Parathyroid adenoma (tissue), 2 donors: ENCODE results near the gene AKAP8.
A peak's percentile ranks its signal among the peaks of the same experiment; 100 is the strongest.

Experiments used
- H2AFZ ChIP-seq: fragments of 300-600 bp; sonication (generic); one replicate; pipeline ENCODE4 v1.7.0; 2017; ENCODE audit warnings: antibody characterized with exemption, mild to moderate bottlenecking
- H3K27ac ChIP-seq: fragments of 300-600 bp; sonication (generic); one replicate; pipeline ENCODE4 v1.7.0; 2017
- H3K27me3 ChIP-seq: fragments of 300-600 bp; sonication (generic); one replicate; pipeline ENCODE4 v1.7.0; 2017; ENCODE audit warnings: low read length; ENCODE audit not compliant: control insufficient read depth, insufficient read depth
- H3K36me3 ChIP-seq: fragments of 300-600 bp; sonication (generic); one replicate; pipeline ENCODE4 v1.7.0; 2017; ENCODE audit warnings: low read length; ENCODE audit not compliant: control insufficient read depth, insufficient read depth
- H3K4me1 ChIP-seq: fragments of 300-600 bp; sonication (generic); one replicate; pipeline ENCODE4 v1.7.0; 2017; ENCODE audit warnings: control low read depth
- H3K4me2 ChIP-seq: fragments of 300-600 bp; sonication (generic); one replicate; pipeline ENCODE4 v1.7.0; 2017; ENCODE audit warnings: low read length
- H3K4me3 ChIP-seq: fragments of 300-600 bp; sonication (generic); one replicate; pipeline ENCODE4 v1.7.0; 2017; ENCODE audit warnings: low read depth, low read length
- H3K79me2 ChIP-seq: fragments of 300-600 bp; sonication (generic); one replicate; pipeline ENCODE4 v1.7.0; 2017; ENCODE audit warnings: control low read depth
- H3K9ac ChIP-seq: fragments of 300-600 bp; sonication (generic); one replicate; pipeline ENCODE4 v1.7.0; 2017; ENCODE audit warnings: mild to moderate bottlenecking
- H3K9me3 ChIP-seq: fragments of 300-600 bp; sonication (generic); one replicate; pipeline ENCODE4 v1.7.0; 2017; ENCODE audit warnings: low read length; ENCODE audit not compliant: control insufficient read depth
- TF ChIP-seq, protein P1 (sequence below): fragments of 300-600 bp; sonication (generic); IDR thresholded peaks from one replicate; pipeline ENCODE4 v1.7.0; 2017; ENCODE audit warnings: antibody characterized with exemption, mild to moderate bottlenecking
- donor health status: primary hyperparathyroidism.

The AKAP8 gene

DNA sequence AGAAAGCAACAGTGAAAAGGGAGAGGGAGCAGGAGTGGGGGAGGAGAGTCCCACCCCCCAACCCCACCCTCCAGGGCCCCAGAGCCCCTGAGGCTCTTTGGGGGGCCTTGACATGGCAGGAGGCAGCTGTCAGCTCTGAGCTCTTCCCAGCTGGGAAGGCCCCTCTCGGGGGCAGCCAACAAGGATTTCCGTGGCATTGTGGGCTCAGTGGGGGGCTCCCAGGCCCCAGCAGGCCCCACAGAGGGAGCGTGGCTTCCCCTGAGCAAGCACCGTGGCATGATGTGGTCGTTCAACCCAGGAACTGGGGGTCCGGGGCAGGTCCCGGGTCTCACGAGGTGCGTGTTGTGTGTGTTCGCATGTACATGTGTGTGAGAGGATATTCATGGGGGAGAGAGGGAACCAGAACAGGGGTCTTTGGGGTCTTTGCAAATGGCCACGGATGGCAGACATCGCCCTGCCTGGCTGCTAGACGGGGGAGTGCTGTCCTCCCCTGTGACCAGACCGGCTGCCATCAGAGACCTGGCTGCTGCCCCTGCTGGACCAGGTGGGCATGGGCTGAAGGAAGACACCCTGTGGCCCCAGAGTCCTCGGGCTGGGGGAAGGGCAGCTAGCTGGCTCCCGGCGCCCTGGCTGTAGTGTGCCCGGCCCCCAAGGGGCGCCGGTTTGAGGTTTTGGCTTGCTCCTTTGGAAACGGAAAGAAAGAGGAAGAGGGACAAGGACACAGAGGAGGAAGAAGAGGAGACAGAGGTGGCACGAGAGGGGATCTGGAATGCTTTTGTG lies 42.9 kb upstream of the AKAP8 start:
- Histone ChIP-seq H3K9ac (no peak overlapping the region), H3K36me3 (no peaks in the 10 kb centered on the region), H3K27ac (no peak overlapping the region)

DNA sequence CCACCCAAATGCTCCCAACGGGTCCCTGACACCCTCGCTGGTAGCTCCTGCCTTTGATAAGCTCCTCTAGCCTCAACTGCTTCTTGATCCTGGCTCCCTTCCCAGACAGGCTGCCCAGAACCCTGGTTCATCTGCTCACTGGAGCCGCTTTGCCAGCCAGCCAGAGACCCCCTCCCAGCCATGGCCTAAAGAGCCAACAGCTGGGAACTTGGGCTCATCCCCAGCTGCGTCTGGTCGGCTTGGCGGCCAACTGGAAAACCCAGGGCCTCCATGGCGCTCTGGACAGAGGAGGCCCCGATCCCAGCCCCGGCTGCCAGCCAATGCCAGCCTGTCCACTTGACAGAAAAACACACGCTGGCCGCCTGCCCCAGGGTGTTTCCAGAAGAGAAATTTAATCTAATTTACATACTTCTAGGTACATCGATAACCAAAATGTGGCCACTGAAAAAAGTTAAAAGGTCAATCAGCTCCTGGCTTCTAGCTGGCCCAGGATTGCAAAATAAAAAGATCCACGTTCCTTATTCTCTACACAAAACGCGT lies 42.2 kb upstream of the AKAP8 start:
- TF ChIP-seq, protein P1, sequence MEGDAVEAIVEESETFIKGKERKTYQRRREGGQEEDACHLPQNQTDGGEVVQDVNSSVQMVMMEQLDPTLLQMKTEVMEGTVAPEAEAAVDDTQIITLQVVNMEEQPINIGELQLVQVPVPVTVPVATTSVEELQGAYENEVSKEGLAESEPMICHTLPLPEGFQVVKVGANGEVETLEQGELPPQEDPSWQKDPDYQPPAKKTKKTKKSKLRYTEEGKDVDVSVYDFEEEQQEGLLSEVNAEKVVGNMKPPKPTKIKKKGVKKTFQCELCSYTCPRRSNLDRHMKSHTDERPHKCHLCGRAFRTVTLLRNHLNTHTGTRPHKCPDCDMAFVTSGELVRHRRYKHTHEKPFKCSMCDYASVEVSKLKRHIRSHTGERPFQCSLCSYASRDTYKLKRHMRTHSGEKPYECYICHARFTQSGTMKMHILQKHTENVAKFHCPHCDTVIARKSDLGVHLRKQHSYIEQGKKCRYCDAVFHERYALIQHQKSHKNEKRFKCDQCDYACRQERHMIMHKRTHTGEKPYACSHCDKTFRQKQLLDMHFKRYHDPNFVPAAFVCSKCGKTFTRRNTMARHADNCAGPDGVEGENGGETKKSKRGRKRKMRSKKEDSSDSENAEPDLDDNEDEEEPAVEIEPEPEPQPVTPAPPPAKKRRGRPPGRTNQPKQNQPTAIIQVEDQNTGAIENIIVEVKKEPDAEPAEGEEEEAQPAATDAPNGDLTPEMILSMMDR: no peak
- H3K4me1 ChIP-seq: peaks cover 10% of the 10 kb centered on the region
- peaks cover 19% of the 10 kb centered on the region for H3K79me2 ChIP-seq
- H3K4me3 ChIP-seq: no peak overlapping the region
- no peak overlapping the region for H3K9ac ChIP-seq
- no peaks in the 10 kb centered on the region for H3K36me3 ChIP-seq
- H3K4me2 ChIP-seq: no peak overlapping the region
- no peak overlapping the region for H2AFZ ChIP-seq
- no peaks in the 10 kb centered on the region for H3K9me3 ChIP-seq
- no peak overlapping the region for H3K27ac ChIP-seq
- no peaks in the 10 kb centered on the region for H3K27me3 ChIP-seq

More for the DNA sequence above, 42.9 kb upstream of the AKAP8 start:
- peaks cover 12% of the 10 kb centered on the region for H3K79me2 ChIP-seq
- no peaks in the 10 kb centered on the region for H3K9me3 ChIP-seq
- H3K27me3 ChIP-seq: no peaks in the 10 kb centered on the region
- H3K4me1 ChIP-seq: peaks cover 7% of the 10 kb centered on the region
- TF ChIP-seq, protein P1: no peak
- H2AFZ ChIP-seq: no peak overlapping the region
- no peak overlapping the region for H3K4me3 ChIP-seq
- no peak overlapping the region for H3K4me2 ChIP-seq

DNA sequence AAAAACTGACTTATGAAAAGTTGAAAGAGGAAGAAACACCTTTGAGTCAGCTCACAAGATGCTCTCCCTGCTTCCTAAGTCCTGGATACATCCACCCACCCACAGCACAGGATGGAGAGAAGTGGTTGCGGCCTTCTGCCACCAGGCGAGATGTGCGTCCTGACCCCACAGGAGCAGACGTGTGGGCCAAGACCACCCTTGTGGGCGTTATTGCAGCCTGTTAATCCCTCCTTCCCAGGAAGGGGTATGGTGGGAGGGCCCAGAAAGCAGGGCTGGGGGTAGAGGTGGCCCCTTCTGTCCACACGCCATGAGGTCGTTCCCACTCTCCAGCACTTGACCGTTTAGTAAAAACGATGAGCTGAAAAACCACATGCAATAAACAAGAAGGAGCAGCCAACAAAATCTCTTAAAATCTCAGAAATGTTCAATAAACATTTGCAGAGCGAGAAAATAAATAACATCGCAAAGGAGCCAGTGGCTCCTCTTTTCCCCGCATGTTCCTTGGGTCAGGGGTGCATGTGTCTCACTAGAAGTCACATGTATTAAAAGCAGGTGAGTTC lies 41.6 kb upstream of the AKAP8 start:
- peaks cover 10% of the 10 kb centered on the region for H3K4me1 ChIP-seq
- H3K36me3 ChIP-seq: no peaks in the 10 kb centered on the region
- no peak overlapping the region for H2AFZ ChIP-seq
- peaks cover 22% of the 10 kb centered on the region for H3K79me2 ChIP-seq
- no peak overlapping the region for H3K27ac ChIP-seq
- no peak overlapping the region for H3K4me3 ChIP-seq
- TF ChIP-seq, protein P1: no peak
- no peak overlapping the region for H3K4me2 ChIP-seq
- H3K9ac ChIP-seq: no peak overlapping the region
- H3K9me3 ChIP-seq: no peaks in the 10 kb centered on the region
- no peaks in the 10 kb centered on the region for H3K27me3 ChIP-seq

DNA sequence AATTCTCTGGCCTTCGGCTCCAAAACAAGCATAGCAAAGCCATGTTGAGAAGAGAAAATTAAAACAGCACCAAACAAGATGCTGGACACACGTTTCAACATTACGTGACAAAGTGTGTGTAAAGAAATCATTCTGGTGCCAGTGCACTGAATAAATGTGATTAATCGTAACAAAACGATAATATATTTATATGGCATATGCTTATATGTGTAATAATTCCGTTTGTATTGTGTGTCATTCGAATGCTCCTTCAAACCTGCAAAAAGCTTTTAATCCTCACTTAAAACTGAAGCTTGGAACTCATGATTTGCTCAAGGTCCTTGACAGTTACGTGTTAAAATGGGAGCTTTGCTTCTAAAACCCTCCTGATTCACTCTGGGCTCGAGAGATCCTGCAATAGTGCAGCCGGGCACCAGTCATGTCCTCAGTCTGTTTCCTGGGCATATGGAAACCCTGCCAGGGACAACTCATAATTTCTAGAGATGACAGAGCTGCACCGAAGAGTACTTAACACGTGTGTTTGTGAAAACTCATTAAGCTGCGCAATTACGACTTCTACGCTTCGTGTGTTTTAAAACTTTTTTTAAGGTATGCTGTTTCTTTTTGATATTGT lies 39.9 kb upstream of the AKAP8 start:
- TF ChIP-seq, protein P1: no peak
- peak overlapping the region; percentile 62 for H3K4me3 ChIP-seq
- no peak overlapping the region for H3K9ac ChIP-seq
- peak overlapping the region; percentile 30 for H3K27ac ChIP-seq
- H3K36me3 ChIP-seq: no peaks in the 10 kb centered on the region
- no peaks in the 10 kb centered on the region for H3K27me3 ChIP-seq
- peak overlapping the region; percentile 76 for H2AFZ ChIP-seq
- peaks cover 36% of the 10 kb centered on the region for H3K79me2 ChIP-seq
- no peaks in the 10 kb centered on the region for H3K9me3 ChIP-seq
- H3K4me1 ChIP-seq: peaks cover 10% of the 10 kb centered on the region
- H3K4me2 ChIP-seq: peak overlapping the region; percentile 82
